Fibroblast of the conjunctiva (primary cell): ENCODE measurements around the gene APBA2.
"Not testable (repeated sequence)": the region's sequence is repeated elsewhere in the genome, so short reads cannot be mapped to it uniquely, and the experiment has no call there.

Source experiments
- DNase-seq: peaks from one replicate; pipeline ENCODE4 v3.0.0-alpha.2; 2010; ENCODE audit warnings: low read depth

Gene APBA2

DNA sequence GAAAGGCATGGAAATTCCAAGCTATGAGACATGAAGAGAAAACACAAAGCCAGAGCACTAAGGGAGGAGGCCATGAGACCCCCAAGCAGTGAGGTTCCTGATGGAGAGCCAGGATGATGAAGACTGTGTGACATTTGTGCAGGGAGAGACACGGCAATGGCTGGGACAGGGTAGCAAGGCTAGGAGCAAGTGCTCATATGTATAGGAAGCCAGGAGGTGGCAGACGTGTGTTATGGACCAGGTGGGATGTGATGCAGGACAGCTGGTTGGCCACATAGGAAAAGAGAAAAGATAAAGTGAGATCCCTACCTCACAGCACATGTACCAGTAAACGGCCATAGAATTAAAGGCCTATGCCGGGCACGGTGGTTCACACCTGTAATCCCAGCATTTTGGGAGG lies 112.7 kb downstream of the APBA2 start:
- no peak for DNase-seq

DNA sequence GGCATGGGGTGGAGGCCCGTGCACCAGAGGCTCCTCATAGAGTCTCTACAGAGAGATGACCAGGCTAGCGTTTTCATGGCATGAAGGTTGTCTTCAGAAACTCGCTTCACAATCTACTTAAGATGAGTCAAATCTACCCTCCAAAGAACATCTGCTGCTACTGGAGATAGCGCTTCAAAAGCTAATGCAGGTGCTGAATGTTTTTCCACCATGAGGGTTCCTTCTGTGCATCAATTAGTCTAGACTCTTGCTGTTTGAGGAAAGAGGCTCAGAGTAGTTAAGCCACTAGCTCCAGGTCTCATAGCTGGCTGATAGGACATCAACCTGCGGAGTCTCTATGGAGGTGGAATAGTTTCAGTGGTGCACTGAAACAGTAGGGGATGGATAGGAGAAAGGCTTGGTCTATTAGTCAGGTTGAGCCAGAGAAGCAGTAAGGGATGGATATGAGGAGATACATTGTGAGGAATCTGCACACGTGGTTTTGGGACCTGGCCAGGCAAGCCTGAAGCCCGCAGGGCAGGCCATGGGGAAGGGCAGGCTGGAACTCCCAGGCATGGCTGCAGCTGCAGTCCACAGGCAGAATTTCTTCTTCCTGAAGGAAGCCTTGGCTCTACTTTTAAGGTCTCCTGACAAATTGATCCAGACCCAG lies 117.5 kb downstream of the APBA2 start:
- no peak for DNase-seq

DNA sequence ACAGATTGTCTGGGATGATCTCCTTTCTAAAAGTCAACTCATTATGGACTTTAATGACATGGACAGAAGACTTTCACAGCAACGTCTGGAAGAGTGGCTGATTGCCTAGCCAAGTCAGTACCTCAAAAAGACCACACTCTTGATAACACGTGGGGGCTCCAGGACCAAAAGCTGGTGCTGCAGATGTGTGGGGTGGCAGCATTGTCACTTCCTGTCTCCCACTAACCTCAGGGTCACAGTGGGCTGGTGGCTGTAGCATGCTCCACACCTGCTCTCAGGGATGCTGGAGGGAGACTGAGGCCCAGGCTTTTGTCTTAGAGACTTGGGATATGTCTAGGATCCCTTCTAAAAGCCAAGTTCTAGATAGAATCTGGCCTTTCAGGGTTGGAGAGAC lies 118.1 kb downstream of the APBA2 start:
- DNase-seq = no peak

DNA sequence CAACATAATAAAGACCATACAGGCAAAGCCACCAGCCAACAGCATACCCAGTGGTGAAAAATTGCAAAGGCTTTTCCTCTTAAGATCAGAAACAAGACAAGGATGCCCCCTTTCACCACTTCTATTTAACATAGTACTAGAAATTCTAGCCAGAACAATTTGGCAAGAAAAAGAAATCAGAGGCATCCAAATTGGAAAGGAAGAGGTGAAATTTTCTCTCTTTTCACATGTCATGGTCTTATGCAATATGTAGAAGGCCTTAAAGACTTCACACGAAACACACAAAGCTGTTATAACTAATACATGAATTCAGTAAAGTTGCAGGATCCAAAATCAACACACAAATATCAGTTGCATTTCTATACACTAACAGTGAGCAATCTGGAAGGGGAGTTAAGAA lies 120.2 kb downstream of the APBA2 start:
- DNase-seq = no peak

DNA sequence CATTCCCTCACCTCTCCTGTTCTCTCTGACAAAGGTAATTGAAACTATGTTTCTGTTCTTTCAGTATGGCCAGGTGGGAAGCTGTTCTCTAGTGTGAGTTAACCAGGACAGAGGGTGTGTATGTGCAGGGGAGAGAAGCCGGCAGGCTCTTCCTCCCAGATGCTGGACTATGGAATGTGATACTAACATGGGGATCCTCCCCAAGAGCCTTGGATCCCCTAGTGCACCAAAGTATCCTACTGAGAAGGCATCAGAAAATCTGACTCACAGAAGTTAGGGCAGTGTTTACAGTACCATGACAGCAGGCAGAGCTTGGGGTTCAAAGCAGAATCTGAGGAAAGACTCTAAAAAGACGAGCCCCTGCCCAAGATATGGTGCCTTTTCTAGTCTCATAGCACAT lies 123.1 kb downstream of the APBA2 start:
- DNase-seq = no peak

DNA sequence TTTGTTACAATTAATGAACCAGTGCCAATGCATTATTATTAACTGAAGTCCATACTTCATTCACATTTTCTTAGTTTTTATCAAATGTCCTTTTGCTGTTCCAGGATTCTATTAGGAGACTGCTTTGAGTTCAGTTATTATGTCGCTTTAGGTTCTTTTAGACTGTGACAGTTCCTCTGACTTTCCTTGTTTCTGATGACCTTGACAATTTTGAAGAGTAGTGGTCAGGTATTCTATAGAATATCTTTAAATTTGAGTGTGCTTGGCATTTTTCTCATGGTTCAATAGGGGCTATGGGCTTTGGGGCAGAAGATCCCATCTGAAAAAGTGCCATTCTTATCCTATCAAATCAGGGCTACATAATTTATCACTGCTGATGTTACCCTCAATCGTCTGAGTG lies 126.3 kb downstream of the APBA2 start:
- DNase-seq = no peak

DNA sequence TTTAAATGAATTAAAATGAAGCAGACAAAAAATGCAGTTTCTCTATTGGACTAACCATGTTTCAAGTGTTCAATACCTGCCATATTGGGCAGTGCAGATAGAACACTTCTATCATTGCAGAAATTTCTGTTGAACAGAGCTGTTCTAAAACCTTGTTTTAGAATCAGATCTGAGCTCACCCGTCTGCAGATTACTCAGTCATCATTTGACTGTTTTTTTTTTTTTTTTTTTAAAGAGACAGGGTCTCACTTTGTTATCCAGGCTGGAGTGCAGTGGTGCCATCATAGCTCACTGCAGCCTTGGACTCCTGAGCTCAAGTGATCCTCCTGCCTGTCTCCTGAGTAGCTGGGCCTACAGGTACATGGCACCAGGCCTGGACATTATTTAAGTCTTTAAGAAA lies 128.7 kb downstream of the APBA2 start:
- no peak for DNase-seq

DNA sequence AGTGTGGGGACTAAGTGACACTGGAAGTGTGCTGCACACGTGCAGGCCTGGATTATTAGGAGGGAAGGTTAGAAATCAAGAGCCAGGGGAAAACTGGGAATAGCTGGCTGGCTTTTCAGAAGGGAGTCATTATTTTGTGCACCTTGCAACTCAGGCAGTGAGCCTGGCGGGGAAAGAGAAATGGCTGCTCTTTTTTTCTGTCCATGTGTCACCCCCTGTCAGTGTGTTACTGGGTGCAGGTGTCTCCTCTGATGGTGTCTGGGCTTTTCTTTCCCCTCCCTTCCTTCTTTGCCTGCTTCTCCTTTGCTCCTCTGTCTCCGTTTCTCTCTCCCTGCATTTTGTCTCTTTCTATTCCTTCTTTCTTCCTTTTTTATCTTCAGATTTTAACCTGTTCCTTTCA lies 130.7 kb downstream of the APBA2 start:
- DNase-seq = no peak

DNA sequence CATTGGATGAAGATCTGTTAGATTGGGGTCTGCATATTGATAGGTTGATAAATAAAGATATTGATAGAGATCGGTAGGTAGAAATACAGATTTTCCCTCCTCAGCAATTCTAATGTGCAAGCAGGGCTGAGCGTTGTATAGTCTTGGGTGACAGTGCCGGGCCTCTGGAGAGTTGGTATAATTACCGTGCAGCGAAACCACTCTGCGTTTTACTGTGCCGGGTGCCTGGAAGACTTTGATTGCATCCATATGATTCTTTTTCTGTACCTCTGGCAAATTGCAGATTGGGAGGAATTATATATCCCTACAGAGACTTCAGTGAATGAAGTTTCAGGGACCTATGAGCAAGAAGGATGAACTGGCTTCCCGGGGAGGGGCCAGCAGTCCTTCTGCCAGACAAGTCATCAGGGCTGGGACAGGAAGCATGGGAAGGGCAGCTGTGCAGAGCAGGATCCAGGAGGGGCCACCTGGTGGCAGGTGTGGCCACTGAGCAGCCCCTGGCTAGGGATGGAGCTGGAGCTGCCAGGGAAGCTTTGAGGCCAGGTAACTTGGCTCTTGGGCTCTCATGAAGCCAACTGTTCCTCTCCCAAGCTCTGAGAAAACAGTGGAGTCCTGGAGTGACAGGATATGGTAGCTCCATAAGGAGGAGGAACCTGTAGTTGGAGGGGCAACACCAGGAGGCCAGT lies 132.5 kb downstream of the APBA2 start:
- no peak for DNase-seq

DNA sequence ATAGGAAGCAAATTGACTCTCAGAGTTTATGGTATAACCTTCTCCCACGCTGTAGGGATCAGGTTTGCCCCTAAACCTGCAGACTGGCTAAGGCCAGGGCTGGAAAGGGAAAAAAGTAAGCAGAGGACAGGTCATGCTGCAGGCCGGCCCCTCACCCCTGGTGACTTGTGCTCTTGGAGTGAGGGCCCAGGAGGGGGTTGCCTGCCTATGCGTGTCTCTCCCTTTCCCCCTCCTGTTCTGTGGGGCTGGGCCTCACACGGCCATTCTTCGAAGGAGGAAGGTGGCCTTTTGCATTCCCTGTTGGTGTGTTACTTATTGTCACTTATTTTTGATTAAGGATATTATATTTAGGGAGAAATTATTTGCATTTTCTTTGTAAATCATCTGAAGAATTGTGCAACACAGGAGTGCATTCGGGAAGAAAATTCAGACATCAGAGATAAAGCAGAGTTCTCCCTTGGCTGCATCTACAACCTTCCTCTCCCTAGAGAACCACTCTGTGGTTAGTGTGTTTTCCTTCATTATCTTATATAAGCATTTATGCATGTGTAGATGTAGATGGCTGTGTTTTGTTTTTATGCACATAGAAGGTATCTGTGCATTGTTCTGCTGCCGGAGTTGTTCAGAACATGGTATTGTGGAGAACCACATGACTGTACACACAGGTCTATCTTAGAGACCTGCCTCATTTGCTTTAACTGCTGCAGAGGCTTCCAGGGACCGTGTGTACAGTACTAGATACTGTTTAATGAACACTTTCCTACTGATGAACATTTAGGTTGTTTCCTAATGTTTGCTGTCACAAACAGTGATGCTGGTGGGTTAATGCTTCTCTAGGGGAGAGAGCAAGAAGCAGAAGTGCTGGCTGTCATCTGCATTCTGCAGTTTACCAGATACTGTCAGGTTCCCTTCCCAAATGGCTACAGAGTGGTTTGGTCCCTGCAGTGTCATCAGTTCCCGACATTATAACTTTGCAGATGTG lies 133.5 kb downstream of the APBA2 start:
- DNase-seq = no peak

DNA sequence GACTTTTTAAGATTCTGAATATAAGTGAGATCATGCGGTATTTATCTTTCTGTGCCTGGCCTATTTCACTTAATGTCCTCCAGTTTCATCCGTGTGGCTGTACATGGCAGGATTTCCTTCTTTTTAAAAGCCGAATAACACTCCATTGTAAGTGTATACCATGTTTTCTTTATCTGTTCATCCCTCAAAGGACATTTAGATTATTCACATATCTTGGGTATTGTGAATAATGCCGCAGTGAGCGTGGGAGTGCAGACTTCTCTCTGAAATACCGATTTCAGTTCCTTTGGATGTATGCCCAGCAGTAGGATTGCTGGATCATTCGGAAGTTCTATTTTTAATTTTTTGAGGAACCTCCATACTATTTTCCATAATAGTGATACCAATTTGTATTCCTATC lies 136.1 kb downstream of the APBA2 start:
- no peak for DNase-seq

DNA sequence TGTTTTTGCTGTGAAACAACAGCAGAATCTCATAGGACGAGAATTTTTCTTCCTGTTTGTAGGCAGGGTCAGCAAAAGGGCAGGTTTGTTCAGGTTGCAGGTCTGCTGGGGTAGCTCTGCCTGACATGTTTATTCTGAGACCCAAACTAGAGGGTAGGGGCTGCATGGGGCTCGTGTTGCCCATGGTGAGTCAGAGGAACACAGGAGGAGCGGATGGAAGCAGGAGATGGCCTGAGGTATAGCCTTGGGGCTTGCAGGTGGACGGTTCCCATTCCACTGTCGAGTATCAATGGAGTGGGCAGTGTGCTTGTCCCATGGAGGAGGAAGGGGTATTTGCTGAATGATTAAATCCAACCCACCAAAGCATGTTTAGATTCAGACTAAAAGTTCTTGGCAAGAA lies 138.9 kb downstream of the APBA2 start:
- DNase-seq = no peak

DNA sequence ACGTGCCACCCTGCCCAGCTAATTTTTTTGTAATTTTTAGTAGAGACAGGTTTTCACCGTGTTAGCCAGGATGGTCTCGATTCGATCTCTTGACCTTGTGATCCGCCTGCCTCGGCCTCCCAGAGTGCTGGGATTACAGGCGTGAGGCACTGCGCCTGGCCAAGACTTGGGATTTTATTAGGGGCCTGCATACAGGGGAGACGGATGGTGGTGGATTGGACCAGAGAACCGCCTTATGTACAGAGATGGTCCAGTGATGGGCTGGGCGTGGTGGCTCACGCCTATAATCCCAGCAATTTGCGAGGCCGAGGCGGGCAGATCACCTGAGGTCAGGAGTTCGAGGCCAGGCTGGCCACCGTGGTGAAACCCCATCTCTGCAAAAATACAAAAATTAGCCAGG lies 139.6 kb downstream of the APBA2 start:
- not testable (repeated sequence) for DNase-seq

DNA sequence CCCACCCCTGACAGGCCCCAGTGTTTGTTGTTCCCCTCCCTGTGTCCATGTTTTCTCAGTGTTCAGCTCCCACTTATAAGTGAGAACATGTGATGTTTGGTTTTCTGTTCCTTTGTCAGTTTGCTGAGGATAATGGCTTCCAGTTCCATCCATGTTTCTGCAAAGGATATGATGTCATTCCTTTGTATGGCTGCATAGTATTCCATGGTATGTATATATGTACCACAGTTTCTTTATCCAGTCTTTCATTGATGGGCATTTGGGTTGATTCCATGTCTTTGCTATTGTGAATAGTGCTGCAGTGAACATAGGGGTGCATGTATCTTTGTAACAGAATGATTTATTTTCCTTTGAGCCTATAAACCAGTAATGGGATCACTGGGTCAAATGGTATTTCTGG lies 142.4 kb downstream of the APBA2 start:
- not testable (repeated sequence) for DNase-seq

DNA sequence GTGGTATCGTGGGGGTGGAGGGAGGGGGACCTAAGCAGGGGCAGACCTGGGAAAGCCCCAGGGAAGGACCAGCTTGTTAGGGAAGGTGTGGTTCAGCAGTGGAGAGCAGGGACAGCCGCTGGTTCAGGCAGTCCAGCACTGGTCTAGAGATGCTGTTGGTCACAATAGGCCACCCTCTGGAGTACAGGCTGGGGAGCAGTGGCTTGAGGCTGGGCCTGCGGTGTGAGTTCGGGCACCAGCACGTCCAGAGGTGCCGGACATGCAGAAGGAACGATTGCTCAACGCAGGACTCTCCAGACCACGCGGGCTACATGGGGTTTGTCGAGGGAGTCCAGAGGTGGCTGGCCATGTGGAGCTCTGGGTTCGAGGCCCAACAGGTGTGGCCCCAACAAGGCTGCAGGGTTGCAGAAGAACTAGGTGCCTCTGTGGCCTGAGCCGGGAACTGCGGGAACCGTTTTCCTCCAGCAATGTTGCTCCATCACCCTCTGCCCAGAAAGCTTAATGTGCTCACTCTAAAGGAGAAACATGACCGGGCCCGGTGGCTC lies 143.9 kb downstream of the APBA2 start:
- DNase-seq = no peak

DNA sequence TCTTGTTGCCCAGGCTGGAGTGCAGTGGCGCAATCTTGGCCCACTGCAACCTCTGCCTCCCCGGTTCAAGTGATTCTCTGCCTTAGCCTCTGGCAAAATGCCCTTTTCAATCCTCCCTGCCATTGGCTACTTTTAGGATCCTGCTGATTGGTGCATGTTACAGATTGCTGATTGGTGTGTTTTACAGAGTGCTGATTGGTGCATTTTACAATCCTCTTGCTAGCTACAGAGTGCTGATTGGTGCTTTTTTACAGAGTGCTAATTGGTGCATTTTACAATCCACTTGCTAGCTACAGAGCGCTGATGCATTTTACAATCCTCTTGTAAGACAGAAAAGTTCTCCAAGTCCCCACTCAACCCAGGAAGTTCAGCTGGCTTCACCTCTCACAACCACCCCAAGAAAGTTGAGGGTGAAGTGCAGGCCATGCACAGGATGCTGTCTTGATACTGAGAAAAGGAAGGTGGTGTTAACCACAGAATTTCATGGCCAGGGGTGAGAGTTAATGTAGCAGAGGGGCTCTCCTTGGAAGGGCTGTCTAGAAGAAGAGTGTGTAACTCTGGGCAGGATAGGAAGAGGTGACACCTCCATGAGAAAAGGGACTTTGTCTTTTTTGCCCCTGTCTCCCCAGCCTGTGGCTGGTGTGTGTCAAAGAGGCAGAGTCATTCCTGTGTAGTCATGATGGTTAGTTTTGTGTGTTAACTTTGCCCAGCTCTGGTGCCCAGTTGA lies 145.9 kb downstream of the APBA2 start:
- no peak for DNase-seq

DNA sequence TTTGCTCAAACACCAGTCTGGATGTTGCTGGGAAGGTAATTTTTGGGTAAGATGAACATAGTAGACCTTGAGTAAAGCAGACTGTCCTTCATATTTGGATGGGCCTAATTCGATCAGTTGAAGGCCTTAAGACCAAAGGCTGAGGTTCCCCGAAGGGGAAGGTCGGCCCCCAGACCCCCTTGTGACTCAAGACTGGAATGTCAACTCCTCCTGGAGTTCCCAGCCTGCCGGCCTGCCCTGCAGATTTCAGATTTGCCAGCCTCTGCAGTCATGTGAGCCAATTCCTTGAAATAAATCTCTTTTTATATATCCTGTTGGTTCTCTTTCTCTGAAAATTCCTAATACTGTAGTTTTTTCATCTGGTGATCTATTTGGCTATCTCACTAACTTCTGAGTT lies 146.5 kb downstream of the APBA2 start:
- no peak for DNase-seq

DNA sequence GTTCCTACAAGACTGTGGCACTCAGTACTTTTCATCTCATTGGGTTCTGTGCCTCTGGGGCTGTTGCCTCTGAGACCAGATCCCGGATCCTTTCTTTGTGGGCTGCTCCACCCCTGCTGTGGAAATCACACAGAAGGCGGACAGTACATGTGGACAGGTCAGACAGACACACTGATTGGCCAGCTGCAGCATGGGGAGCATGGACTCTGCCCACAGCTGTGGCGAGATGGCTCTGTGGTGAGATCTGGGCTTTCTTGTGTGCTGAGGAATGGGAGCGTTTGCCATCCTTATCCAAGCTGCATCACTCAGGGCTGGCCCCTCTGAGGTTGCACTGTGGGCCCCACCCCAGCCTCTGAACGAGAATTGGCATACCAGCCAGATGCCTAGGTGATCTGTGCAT lies 147.0 kb downstream of the APBA2 start:
- no peak for DNase-seq

DNA sequence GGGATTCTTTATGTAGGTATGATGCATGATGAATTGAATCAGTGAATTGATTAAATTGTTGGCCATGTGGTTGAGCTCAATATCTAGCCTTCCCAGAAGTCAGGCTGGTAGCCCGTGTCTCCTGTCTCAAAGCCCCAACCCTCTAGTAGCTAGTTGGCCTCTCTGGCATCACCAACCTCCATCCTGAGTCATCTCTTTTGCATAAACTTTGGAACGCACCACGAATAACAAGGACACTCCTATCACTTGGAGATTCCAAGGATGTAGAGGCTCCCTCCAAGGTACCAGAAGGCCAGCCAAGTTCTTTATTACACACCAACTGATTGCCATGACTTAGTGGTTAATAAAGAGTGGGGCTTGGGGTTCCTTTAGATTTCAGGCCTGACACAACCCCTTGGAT lies 148.4 kb downstream of the APBA2 start:
- no peak for DNase-seq

DNA sequence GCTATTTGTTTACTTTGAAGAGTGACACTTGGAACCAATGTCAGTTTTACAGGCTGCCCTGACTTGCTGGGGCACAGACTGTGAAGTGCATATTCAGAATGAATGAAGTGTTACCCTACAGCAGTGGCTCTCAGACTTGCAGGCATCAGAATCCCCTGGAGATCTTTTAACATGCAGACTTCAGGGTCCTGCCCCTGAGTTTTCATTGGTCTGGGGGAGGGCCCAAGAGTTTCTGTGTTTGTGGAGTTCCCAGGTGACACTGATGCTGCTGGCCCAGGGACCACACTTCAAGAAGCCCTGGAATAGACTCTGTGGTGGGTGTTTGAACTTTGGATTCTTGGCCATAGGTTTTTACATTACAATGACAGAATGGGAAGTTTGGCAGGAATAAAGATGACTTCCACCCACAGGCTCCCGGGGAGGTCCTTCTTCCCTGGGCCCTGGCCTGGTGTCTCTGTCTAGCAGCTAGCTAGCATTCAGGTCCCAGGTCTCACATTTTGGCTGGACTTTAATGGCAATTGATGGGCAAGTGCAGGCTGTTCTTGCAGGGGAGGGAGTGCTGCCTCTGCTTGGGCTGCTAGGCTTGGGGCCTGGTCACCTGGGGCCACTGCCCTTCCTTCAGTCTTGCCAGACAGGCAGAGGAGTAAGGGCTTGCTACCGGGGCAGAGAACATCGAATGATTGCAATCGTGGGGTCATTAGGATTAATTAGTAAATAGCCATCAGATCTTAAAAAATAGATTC lies 149.0 kb downstream of the APBA2 start:
- no peak for DNase-seq
